PFSK-1 (cell line): ENCODE measurements around the gene KRT9.

ENCODE experiments used
- FOXP2 ChIP-seq: optimal IDR thresholded peaks from 2 replicates; pipeline ENCODE3; 2011; ENCODE audit warnings: borderline replicate concordance, control low read depth, inconsistent platforms; ENCODE audit not compliant: insufficient read depth; ENCODE audit errors: extremely low read length, extremely low read depth
- POLR2AphosphoS5 ChIP-seq: IDR thresholded peaks from 2 replicates; pipeline ENCODE4 v1.6.1; 2012; ENCODE audit warnings: low read depth, mild to moderate bottlenecking, control low read depth, low read length, moderate library complexity
- SIN3A ChIP-seq: IDR thresholded peaks from 2 replicates; pipeline ENCODE4 v1.6.1; 2012; ENCODE audit warnings: mild to moderate bottlenecking, low read length, moderate library complexity, borderline replicate concordance; ENCODE audit not compliant: insufficient read depth
- TAF1 ChIP-seq: IDR thresholded peaks from 2 replicates; pipeline ENCODE4 v1.6.1; 2012; ENCODE audit warnings: low read length, control low read depth, borderline replicate concordance; ENCODE audit not compliant: insufficient read depth
- TF ChIP-seq, protein P1 (sequence below), 2 experiments: IDR thresholded peaks; 2 replicates each; pipeline versions ENCODE4 v1.6.1 to v1.8.0; 2011 to 2012; ENCODE audit warnings: low read depth in 2 of 2, low read length in 2 of 2, control low read depth in 1 of 2, inconsistent platforms in 1 of 2, mild to moderate bottlenecking in 1 of 2, moderate library complexity in 1 of 2; ENCODE audit not compliant: insufficient read depth in 1 of 2

Gene KRT9

GRCh38 chr17:41575336-41575735 lies 3.5 kb upstream of the KRT9 start:
- TF ChIP-seq TAF1: no peak
- TF ChIP-seq FOXP2: no peak
- no peak for TF ChIP-seq SIN3A
- TF ChIP-seq, protein P1, sequence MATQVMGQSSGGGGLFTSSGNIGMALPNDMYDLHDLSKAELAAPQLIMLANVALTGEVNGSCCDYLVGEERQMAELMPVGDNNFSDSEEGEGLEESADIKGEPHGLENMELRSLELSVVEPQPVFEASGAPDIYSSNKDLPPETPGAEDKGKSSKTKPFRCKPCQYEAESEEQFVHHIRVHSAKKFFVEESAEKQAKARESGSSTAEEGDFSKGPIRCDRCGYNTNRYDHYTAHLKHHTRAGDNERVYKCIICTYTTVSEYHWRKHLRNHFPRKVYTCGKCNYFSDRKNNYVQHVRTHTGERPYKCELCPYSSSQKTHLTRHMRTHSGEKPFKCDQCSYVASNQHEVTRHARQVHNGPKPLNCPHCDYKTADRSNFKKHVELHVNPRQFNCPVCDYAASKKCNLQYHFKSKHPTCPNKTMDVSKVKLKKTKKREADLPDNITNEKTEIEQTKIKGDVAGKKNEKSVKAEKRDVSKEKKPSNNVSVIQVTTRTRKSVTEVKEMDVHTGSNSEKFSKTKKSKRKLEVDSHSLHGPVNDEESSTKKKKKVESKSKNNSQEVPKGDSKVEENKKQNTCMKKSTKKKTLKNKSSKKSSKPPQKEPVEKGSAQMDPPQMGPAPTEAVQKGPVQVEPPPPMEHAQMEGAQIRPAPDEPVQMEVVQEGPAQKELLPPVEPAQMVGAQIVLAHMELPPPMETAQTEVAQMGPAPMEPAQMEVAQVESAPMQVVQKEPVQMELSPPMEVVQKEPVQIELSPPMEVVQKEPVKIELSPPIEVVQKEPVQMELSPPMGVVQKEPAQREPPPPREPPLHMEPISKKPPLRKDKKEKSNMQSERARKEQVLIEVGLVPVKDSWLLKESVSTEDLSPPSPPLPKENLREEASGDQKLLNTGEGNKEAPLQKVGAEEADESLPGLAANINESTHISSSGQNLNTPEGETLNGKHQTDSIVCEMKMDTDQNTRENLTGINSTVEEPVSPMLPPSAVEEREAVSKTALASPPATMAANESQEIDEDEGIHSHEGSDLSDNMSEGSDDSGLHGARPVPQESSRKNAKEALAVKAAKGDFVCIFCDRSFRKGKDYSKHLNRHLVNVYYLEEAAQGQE (IDR thresholded peaks at IDR 0.05; ENCODE audit: insufficient read depth in 1 of 2, low read depth in 2 of 2, low read length in 2 of 2): no peak
- no peak for TF ChIP-seq POLR2AphosphoS5

DNA sequence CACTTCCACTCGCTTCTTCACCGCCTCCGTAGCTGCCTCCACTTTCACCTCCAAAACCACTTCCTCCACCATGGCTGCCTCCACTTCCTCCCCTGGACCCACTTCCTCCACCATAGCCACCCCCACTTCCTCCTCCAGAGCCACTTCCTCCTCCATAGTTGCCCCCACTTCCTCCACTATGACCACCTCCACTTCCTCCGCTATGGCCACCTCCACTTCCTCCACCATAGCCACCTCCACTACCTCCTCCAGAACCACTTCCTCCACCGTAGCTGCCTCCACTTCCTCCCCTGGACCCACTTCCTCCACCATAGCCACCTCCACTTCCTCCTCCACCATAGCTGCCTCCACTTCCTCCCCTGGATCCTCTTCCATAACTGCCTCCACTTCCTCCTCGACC lies 4.5 kb downstream of the KRT9 start:
- TF ChIP-seq FOXP2 (no peak), TAF1 (no peak), POLR2AphosphoS5 (no peak), SIN3A (no peak)
- TF ChIP-seq, protein P1 (IDR thresholded peaks at IDR 0.05; ENCODE audit: insufficient read depth in 1 of 2, low read depth in 2 of 2, low read length in 2 of 2): no peak

GRCh38 chr17:41565338-41565737 lies 6.5 kb downstream of the KRT9 start:
- TF ChIP-seq FOXP2 (no peak), TAF1 (no peak), SIN3A (no peak), POLR2AphosphoS5 (no peak)
- TF ChIP-seq, protein P1 (IDR thresholded peaks at IDR 0.05; ENCODE audit: insufficient read depth in 1 of 2, low read depth in 2 of 2, low read length in 2 of 2): no peak

DNA sequence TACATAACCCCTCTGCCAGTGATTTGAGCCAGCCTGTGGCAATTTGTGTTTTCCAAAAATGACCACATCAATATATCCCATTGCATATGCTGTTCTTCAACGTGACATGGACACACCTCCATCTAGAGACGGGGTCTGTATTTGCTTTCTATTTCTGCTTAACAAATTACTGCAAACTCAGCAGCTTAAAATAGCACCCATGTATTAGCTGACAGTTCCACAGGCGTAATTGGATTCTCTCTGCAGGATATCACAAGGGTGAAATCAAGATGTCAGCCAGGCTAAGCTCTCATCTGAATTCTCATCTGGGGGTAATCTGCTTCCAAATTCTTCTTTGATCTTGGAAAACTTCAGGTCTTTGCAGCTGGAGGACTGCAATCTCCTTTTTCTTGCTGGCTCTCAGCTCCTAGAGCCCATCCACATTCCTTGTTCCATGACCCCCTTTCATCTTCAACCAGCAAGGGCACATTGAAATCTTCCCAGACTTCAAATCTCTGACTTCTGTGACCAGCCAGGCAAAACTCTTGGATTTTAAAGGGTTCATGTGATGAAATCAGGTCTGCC lies 8.2 kb downstream of the KRT9 start:
- TF ChIP-seq SIN3A (no peak), POLR2AphosphoS5 (no peak), TAF1 (no peak), FOXP2 (no peak)
- TF ChIP-seq, protein P1 (IDR thresholded peaks at IDR 0.05; ENCODE audit: insufficient read depth in 1 of 2, low read depth in 2 of 2, low read length in 2 of 2): no peak
